Prostate gland (tissue), 2 donors: Measurements from ENCODE around the gene THRB. TPM values are rescaled to one million over a fixed set of nuclear protein-coding genes. Genes with fewer than 3 reads are reported as not detected.

Experiments
- DNase-seq: peaks from one replicate; pipeline ENCODE4 v3.0.0-alpha.2; 2019; ENCODE audit warnings: low spot score
- H3K27ac ChIP-seq, 2 donors: fragments of 200-600 bp; sonication (generic); 2 replicates each; pipeline ENCODE4 v1.5.1; 2017 to 2019
- H3K27me3 ChIP-seq: fragments of 200-600 bp; sonication (generic); replicated peaks from 2 replicates; pipeline ENCODE4 v1.5.1; 2019; ENCODE audit not compliant: insufficient read depth
- H3K36me3 ChIP-seq, 2 donors: fragments of 200-600 bp; sonication (generic); 1 replicate in 1 of 2; 2 replicates in 1 of 2; pipeline versions ENCODE4 v1.5.1 to v1.8.1; 2017 to 2019
- H3K4me1 ChIP-seq: fragments of 200-600 bp; sonication (generic); replicated peaks from 2 replicates; pipeline ENCODE4 v1.5.1; 2019
- H3K4me3 ChIP-seq, 2 donors: fragments of 200-600 bp; sonication (generic); 2 replicates each; pipeline ENCODE4 v1.5.1; 2017 to 2019
- H3K9me3 ChIP-seq: fragments of 200-600 bp; sonication (generic); 2 replicates; pipeline ENCODE4 v1.5.1; 2017
- POLR2A ChIP-seq: fragments of 450-650 bp; IDR thresholded peaks from one replicate; pipeline ENCODE4 v1.6.1; 2016; ENCODE audit warnings: antibody characterized with exemption, mild to moderate bottlenecking
- POLR2AphosphoS5 ChIP-seq: sonication (generic); formaldehyde crosslinking; IDR thresholded peaks from one replicate; pipeline ENCODE4 v1.6.1; 2017; ENCODE audit warnings: antibody characterized with exemption
- WGBS: methylation state at CpG from one replicate; pipeline ENCODE4 v1.1.5; 2018; 5-methylcytosine and 5-hydroxymethylcytosine counted together
- intact Hi-C: fragments of 100-400 bp; cut with DNase I; formaldehyde crosslinking; loops from one replicate; pipeline ENCODE4 v1.14.2; 2022
- total RNA-seq, 2 donors: library from RNA; depleted of rRNA; stranded (reverse); fragments of >200 nt; gene quantifications; one replicate each; pipeline ENCODE4 v1.1.0, GENCODE V29; 2016
- TF ChIP-seq, protein P1 (sequence below), 4 experiments: fragments of 200-600 bp in 2 of 4; fragments of 450-650 bp in 2 of 4; sonication (generic) in 2 of 4; IDR thresholded peaks; 1 replicate in 3 of 4; 2 replicates in 1 of 4; pipeline ENCODE4 v1.5.1; 2016 to 2019; ENCODE audit warnings: antibody characterized with exemption in 4 of 4, mild to moderate bottlenecking in 2 of 4, moderate library complexity in 2 of 4

Gene THRB
- total RNA-seq, 2 donors from 2014 or later = 13.0 to 39.6 TPM

- TF ChIP-seq, protein P1, sequence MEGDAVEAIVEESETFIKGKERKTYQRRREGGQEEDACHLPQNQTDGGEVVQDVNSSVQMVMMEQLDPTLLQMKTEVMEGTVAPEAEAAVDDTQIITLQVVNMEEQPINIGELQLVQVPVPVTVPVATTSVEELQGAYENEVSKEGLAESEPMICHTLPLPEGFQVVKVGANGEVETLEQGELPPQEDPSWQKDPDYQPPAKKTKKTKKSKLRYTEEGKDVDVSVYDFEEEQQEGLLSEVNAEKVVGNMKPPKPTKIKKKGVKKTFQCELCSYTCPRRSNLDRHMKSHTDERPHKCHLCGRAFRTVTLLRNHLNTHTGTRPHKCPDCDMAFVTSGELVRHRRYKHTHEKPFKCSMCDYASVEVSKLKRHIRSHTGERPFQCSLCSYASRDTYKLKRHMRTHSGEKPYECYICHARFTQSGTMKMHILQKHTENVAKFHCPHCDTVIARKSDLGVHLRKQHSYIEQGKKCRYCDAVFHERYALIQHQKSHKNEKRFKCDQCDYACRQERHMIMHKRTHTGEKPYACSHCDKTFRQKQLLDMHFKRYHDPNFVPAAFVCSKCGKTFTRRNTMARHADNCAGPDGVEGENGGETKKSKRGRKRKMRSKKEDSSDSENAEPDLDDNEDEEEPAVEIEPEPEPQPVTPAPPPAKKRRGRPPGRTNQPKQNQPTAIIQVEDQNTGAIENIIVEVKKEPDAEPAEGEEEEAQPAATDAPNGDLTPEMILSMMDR (IDR thresholded peaks at IDR 0.05) = no peak
- TF ChIP-seq POLR2AphosphoS5 (no peak), POLR2A (no peak)
- Histone ChIP-seq H3K4me3 (no peak overlapping the region), H3K27ac (no peak overlapping the region), H3K36me3 (no peaks in the 10 kb centered on the region), H3K27me3 (no peaks in the 10 kb centered on the region), H3K4me1 (no peaks in the 10 kb centered on the region), H3K9me3 (no peaks in the 10 kb centered on the region)
- 75% methylated on average over 3 of the region's 3 CpGs for WGBS
- intact Hi-C loops = no loop called here
- DNase-seq = no peak
Observed at GRCh38 chr3:24440760-24441464, 53.7 kb downstream of the THRB start.

DNA sequence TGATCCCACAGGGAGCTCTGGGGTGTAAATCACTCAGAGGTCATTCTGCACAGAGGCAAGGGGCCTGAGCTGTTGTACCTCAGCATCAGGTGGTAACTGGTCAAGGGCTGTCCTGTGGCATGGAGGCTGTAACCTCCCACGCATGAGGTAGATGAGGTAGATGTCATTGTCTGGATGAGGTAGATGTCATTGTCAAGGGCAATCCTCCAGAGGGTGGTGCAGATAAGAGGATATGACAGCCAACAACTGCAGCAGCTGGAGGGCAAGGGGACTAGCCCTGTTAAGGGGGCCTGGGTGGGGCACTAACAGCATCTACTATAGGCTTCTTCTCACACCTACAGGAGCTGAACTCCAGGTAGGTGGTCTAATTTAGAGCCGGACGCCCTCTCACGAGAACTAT is 55.6 kb downstream of the THRB start:
- no peak overlapping the region for H3K27ac ChIP-seq
- H3K9me3 ChIP-seq = no peaks in the 10 kb centered on the region
- no peak for DNase-seq
- intact Hi-C loops = no loop called here
- H3K27me3 ChIP-seq = no peaks in the 10 kb centered on the region
- 99% methylated on average over 3 of the region's 4 CpGs for WGBS
- H3K4me3 ChIP-seq = no peak overlapping the region
- TF ChIP-seq, protein P1 (IDR thresholded peaks at IDR 0.05) = no peak
- TF ChIP-seq POLR2AphosphoS5 (no peak), POLR2A (no peak)
- H3K4me1 ChIP-seq = no peaks in the 10 kb centered on the region
- no peaks in the 10 kb centered on the region for H3K36me3 ChIP-seq

DNA sequence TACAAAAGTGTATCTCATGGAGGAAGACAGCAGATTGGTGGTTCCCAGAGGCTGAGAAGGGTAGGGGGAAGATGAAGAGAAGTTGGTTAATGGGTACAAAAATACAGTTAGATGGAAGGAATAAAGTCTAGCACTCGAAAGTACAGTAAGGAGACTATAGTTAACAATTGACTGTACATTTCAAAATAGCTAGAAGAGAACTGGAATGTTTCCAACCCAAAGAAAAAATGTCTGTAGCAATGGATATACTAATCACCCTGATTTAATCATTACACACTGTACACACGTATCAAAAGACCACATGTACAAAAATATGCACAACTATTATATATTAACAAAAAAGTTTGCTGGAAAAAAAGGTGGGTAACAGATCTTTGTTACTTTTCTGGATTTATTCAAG is 57.3 kb downstream of the THRB start:
- H3K27ac ChIP-seq = no peak overlapping the region
- no peaks in the 10 kb centered on the region for H3K27me3 ChIP-seq
- H3K4me3 ChIP-seq = no peak overlapping the region
- WGBS = 59% methylated on average over 2 of the region's 2 CpGs
- no peaks in the 10 kb centered on the region for H3K36me3 ChIP-seq
- H3K9me3 ChIP-seq = no peaks in the 10 kb centered on the region
- intact Hi-C loops = no loop called here
- TF ChIP-seq POLR2AphosphoS5 = no peak
- TF ChIP-seq, protein P1 (IDR thresholded peaks at IDR 0.05) = no peak
- TF ChIP-seq POLR2A = no peak
- H3K4me1 ChIP-seq = no peaks in the 10 kb centered on the region
- no peak for DNase-seq

- no peaks in the 10 kb centered on the region for H3K9me3 ChIP-seq
- no peaks in the 10 kb centered on the region for H3K36me3 ChIP-seq
- H3K27me3 ChIP-seq = no peaks in the 10 kb centered on the region
- WGBS = 87% methylated on average over 5 of the region's 5 CpGs
- no peak overlapping the region for H3K27ac ChIP-seq
- no peak overlapping the region for H3K4me3 ChIP-seq
- intact Hi-C loops = no loop called here
- no peaks in the 10 kb centered on the region for H3K4me1 ChIP-seq
- TF ChIP-seq, protein P1 (IDR thresholded peaks at IDR 0.05) = no peak
- TF ChIP-seq POLR2A = no peak
- no peak for TF ChIP-seq POLR2AphosphoS5
- no peak for DNase-seq
Observed at GRCh38 chr3:24435584-24435983, 59.1 kb downstream of the THRB start.

DNA sequence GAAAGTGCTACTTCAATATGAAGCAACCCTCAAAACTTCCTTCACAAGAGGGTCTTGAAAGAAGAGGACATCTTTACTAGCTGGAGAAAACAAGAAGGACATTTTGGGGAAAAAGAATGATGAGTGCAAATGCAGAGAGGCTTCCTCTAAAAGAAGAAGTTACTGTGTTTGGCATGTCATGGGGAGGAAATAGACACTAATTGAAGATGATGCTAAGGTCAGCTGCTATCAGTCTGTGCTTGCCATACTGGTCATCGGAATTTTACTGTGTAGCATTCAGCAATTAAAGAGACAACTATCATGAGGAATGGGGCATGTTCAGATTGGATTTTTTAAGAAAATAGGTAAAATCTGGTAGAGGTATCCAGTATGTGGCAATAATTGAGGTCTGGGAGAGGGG is 60.0 kb downstream of the THRB start:
- no peaks in the 10 kb centered on the region for H3K36me3 ChIP-seq
- DNase-seq = no peak
- H3K27ac ChIP-seq = no peak overlapping the region
- no peaks in the 10 kb centered on the region for H3K4me1 ChIP-seq
- TF ChIP-seq POLR2AphosphoS5 = no peak
- TF ChIP-seq, protein P1 (IDR thresholded peaks at IDR 0.05) = no peak
- no peak for TF ChIP-seq POLR2A
- no peaks in the 10 kb centered on the region for H3K9me3 ChIP-seq
- no peaks in the 10 kb centered on the region for H3K27me3 ChIP-seq
- H3K4me3 ChIP-seq = no peak overlapping the region
- intact Hi-C loops = no loop called here
- 85% methylated on average over 1 of the region's 1 CpG for WGBS
